ENCODE data around the gene FAM163A.

DNA sequence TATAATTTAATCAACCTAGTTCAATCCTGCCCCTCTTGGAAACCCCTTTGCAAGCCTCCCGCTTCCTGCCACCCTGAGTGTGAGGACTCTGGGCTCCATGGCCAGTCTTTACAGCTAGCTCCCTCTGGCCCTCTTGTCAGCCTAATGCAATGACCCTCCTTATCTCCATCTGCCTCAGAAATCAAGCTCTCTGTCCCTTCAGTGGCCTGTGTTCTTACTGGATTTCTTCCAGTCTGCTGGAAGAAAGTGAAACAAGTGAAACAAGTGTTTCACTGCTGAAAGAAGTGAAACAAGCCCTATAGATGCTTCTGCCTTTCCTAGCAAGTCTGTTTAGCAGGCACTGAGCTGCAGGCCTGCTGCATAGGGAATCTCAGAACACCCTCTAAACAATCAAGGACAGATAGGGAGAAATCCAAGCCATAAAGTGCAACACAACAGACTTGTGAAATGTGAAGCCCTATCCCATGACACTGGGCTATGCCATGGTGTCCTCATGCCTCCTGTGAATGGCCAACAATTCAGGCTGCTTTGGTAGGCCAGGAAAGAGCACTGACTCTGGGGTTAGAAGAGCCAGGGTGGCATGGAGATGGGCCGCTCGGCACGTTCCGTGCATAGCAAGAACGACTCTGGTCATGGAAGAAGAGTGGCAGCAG is 55.9 kb downstream of the FAM163A start:
- no peak for TF ChIP-seq POLR2A (IDR thresholded peaks at IDR 0.05)
- TF ChIP-seq, protein P1, sequence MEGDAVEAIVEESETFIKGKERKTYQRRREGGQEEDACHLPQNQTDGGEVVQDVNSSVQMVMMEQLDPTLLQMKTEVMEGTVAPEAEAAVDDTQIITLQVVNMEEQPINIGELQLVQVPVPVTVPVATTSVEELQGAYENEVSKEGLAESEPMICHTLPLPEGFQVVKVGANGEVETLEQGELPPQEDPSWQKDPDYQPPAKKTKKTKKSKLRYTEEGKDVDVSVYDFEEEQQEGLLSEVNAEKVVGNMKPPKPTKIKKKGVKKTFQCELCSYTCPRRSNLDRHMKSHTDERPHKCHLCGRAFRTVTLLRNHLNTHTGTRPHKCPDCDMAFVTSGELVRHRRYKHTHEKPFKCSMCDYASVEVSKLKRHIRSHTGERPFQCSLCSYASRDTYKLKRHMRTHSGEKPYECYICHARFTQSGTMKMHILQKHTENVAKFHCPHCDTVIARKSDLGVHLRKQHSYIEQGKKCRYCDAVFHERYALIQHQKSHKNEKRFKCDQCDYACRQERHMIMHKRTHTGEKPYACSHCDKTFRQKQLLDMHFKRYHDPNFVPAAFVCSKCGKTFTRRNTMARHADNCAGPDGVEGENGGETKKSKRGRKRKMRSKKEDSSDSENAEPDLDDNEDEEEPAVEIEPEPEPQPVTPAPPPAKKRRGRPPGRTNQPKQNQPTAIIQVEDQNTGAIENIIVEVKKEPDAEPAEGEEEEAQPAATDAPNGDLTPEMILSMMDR (IDR thresholded peaks at IDR 0.05 in 4 of 5, conservative IDR thresholded peaks at IDR 0.05 in 1 of 5) = no peak
